MCF 10A (cell line): ENCODE results near the gene PTPRN2. TPM values are rescaled to one million over a fixed set of nuclear protein-coding genes. Genes with fewer than 3 reads are reported as not detected.
"Not testable (repeated sequence)": the region's sequence is repeated elsewhere in the genome, so short reads cannot be mapped to it uniquely, and the experiment has no call there.

ENCODE experiments used
- BruUV-seq: library from RNA; stranded (reverse); fragments of 400-500 nt; replicated peaks from 2 replicates; lab custom pipeline; 2021; lab: Mats Ljungman, UMichigan
- CTCF ChIA-PET: fragments of 300-600 bp; sonication (Branson Sonifier 250); formaldehyde crosslinking; extraction: SDS; loops from one replicate; lab custom pipeline; 2021; ENCODE audit warnings: antibody characterized with exemption, inconsistent platforms; lab: Yijun Ruan, JAX
- POLR2A ChIA-PET: fragments of 300-600, 350-650 bp; sonication (Branson Sonifier 250); formaldehyde crosslinking; extraction: SDS; loops from one replicate; lab custom pipeline; 2020; ENCODE audit warnings: antibody characterized with exemption, inconsistent platforms; lab: Yijun Ruan, JAX
- DNase-seq: peaks from one replicate; pipeline ENCODE4 v3.0.0-alpha.2; 2018; ENCODE audit not compliant: unreplicated experiment
- H3K27ac Mint-ChIP-seq: one replicate; pipeline ENCODE4 v1.8.0; 2022; ENCODE audit warnings: mild to moderate bottlenecking, low read depth, mixed read lengths; ENCODE audit not compliant: unreplicated experiment
- H3K27me3 Mint-ChIP-seq: one replicate; pipeline ENCODE4 v1.8.0; 2022; ENCODE audit warnings: mixed read lengths; ENCODE audit not compliant: insufficient read depth, unreplicated experiment
- H3K36me3 Mint-ChIP-seq: one replicate; pipeline ENCODE4 v1.8.0; 2022; ENCODE audit warnings: mild to moderate bottlenecking, moderate library complexity, mixed read lengths; ENCODE audit not compliant: insufficient read depth, unreplicated experiment
- H3K4me1 Mint-ChIP-seq: one replicate; pipeline ENCODE4 v1.8.0; 2022; ENCODE audit warnings: mixed read lengths; ENCODE audit not compliant: insufficient read depth, unreplicated experiment
- H3K4me3 Mint-ChIP-seq: one replicate; pipeline ENCODE4 v1.8.0; 2022; ENCODE audit warnings: mild to moderate bottlenecking, moderate library complexity, mixed read lengths; ENCODE audit not compliant: unreplicated experiment
- H3K9me3 Mint-ChIP-seq: one replicate; pipeline ENCODE4 v1.8.0; 2022; ENCODE audit warnings: mixed read lengths; ENCODE audit not compliant: unreplicated experiment
- CTCF ChIP-seq: fragments of 200-600 bp; IDR thresholded peaks from one replicate; pipeline ENCODE4 v1.8.0; 2022; ENCODE audit warnings: antibody characterized with exemption, mild to moderate bottlenecking; ENCODE audit not compliant: unreplicated experiment
- intact Hi-C: fragments of 100-400 bp; cut with micrococcal nuclease; formaldehyde crosslinking; loops from 2 replicates; pipeline ENCODE4 v1.14.1; 2022
- total RNA-seq: library from RNA; stranded (reverse); gene quantifications from 2 replicates; pipeline ENCODE4 v1.2.3, GENCODE V29; 2022

The PTPRN2 gene
- total RNA-seq, 1 experiment from 2014 or later = 4.5 TPM

DNA sequence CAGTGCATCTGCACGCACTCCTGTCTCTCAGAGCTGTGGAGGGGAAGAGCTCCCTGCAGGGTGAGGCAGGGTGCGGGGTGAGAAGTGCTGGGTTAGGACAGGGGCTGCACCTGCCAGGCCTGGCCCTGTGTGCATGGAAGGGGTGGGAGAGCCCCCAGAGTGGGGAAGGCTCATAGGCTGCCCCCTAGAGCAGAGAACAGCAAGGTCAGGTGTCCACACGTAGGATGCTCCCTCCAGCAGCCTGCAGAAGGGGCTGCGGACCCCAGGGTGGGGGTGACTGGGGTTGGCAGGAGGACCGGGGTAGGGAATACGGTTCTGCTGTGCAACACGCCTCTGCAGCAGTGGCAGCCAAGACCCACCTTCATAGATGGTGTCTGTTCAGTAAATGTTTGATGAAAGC, 208.6 kb downstream of the PTPRN2 start:
- TF ChIP-seq CTCF = no peak
- peaks cover 36% of the 10 kb centered on the region for H3K4me1 Mint-ChIP-seq
- H3K4me3 Mint-ChIP-seq = no peak overlapping the region
- H3K27ac Mint-ChIP-seq = no peak overlapping the region
- peaks cover 12% of the 10 kb centered on the region for H3K36me3 Mint-ChIP-seq
- H3K27me3 Mint-ChIP-seq = peaks cover 14% of the 10 kb centered on the region
- no peaks in the 10 kb centered on the region for H3K9me3 Mint-ChIP-seq
- intact Hi-C loops = no loop called here
- no TSS peak for BruUV-seq
- DNase-seq = no peak
- POLR2A ChIA-PET = interaction anchor here (1.9 kb wide), 1 partner anchor 19 kb away, joined by 4 read pairs; no protein-coding TSS in a partner anchor
- CTCF ChIA-PET = interaction anchor here (0.8 to 2.1 kb wide), 4 partner anchors 9 to 25 kb away, joined by 3 to 8 read pairs (median 5); no protein-coding TSS in a partner anchor

DNA sequence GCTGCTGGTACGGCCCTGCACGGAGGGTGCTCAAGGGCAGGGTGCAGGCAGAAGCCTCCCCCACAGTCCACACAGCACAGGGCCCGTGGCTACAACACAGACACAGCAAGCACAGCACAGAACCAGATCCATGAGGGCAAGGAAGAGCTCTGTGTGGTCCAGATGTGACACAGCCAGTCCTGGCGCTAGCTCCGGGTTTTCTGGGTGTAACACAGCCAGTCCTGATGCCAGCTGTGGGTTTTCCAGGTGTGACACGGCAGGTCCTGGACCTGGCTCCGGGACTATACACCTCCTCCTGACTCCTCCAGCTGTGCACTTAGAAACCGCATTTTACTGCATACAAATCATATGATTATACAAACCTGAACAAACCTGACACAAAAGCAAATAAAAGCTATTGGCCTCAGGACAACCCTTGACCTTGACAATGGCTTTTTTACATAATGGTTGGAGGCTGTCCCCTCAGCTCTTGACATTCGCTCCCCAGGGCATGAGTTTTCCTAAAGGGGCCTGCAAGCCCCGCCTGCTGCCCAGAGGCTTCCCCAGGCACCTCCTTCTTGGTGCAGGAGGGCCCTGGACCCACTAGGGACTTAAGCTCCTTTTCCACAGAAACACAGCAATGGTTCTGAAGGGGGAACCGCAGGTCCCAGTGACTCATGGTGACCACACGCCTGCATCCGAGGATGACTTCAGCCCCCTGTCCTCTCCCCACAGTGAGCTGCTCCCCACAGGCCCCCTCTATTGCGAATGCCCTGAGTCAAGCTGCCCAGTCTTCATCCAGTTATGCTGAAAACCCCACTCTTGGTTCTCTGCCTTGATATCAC, 209.6 kb downstream of the PTPRN2 start:
- Mint-ChIP-seq H3K4me3 (no peak overlapping the region), H3K27me3 (peaks cover 16% of the 10 kb centered on the region), H3K36me3 (peaks cover 12% of the 10 kb centered on the region), H3K27ac (no peak overlapping the region), H3K4me1 (peaks cover 39% of the 10 kb centered on the region), H3K9me3 (no peaks in the 10 kb centered on the region)
- ChIA-PET CTCF (interaction anchor here (0.6 to 2.1 kb wide), 7 partner anchors 10 to 167 kb away, joined by 3 to 8 read pairs (median 4); no protein-coding TSS in a partner anchor), POLR2A (interaction anchor here (1.4 to 1.9 kb wide), 2 partner anchors 19 to 25 kb away, joined by 4 to 8 read pairs; no protein-coding TSS in a partner anchor)
- intact Hi-C loops = no loop called here
- DNase-seq = no peak
- no peak for TF ChIP-seq CTCF
- BruUV-seq = no TSS peak

DNA sequence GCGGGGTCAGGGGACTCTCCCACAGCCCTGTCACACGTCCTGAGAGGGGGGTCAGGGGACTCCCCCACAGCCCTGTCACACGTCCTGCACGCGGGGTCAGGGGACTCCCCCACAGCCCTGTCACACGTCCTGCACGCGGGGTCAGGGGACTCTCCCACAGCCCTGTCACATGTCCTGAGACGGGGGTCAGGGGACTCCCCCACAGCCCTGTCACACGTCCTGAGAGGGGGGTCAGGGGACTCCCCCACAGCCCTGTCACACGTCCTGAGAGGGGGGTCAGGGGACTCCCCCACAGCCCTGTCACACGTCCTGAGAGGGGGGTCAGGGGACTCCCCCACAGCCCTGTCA, 210.8 kb downstream of the PTPRN2 start:
- H3K4me1 Mint-ChIP-seq = peaks cover 39% of the 10 kb centered on the region

DNA sequence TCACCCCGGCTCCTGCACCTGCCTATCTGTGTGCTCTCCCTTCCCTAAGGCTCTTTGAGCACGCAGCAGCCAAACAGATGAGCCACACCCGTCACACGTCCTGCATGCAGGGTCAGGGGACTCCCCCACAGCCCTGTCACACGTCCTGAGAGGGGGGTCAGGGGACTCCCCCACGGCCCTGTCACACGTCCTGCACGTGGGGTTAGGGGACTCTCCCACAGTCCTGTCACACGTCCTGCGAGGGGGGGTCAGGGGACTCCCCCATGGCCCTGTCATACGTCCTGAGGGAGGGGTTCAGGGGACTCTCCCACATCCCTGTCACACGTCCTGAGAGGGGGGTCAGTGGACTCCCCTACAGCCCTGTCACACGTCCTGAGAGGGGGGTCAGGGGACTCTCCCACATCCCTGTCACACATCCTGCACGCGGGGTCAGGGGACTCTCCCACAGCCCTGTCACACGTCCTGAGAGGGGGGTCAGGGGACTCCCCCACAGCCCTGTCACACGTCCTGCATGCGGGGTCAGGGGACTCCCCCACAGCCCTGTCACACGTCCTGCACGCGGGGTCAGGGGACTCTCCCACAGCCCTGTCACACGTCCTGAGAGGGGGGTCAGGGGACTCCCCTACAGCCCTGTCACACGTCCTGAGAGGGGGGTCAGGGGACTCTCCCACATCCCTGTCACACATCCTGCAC, 211.3 kb downstream of the PTPRN2 start:
- CTCF ChIA-PET = interaction anchor here (0.7 kb wide), 1 partner anchor 769 kb away, joined by 4 read pairs; no protein-coding TSS in a partner anchor
- H3K4me3 Mint-ChIP-seq, intact Hi-C loops, BruUV-seq, H3K9me3 Mint-ChIP-seq: not testable (repeated sequence)
- Mint-ChIP-seq H3K27ac (peak overlapping the region; percentile 95), H3K27me3 (peaks cover 16% of the 10 kb centered on the region), H3K36me3 (peaks cover 12% of the 10 kb centered on the region), H3K4me1 (peaks cover 39% of the 10 kb centered on the region)
- POLR2A ChIA-PET = interaction anchor here (2.8 kb wide), 1 partner anchor 27 kb away, joined by 22 read pairs; no protein-coding TSS in a partner anchor
- DNase-seq = peak; percentile 41

More for the DNA sequence above, 210.8 kb downstream of the PTPRN2 start:
- BruUV-seq, H3K27ac Mint-ChIP-seq, intact Hi-C loops, H3K4me3 Mint-ChIP-seq, DNase-seq, H3K9me3 Mint-ChIP-seq, CTCF ChIA-PET, POLR2A ChIA-PET: not testable (repeated sequence)
- Mint-ChIP-seq H3K27me3 (peaks cover 16% of the 10 kb centered on the region), H3K36me3 (peaks cover 12% of the 10 kb centered on the region)
